WTC11 (cell line): ENCODE results near the gene TRIM9. TPM values are rescaled to one million over a fixed set of nuclear protein-coding genes. Genes with fewer than 3 reads are reported as not detected.

Experiments
- ATAC-seq: fragments of 200-7000 bp; cut with Tn5 transposase; 2 replicates; pipeline ENCODE4 v1.10.0; 2021; ENCODE audit warnings: mild to moderate bottlenecking, moderate library complexity
- CTCF ChIA-PET: fragments of 300-600 bp; sonication (Branson Sonifier 250); formaldehyde crosslinking; loops from one replicate; lab custom pipeline; 2021; ENCODE audit warnings: antibody characterized with exemption; lab: Charles Lee
- POLR2A ChIA-PET: fragments of 350-600 bp; sonication (Branson Sonifier 250); formaldehyde crosslinking; loops from one replicate; lab custom pipeline; 2021; ENCODE audit warnings: antibody characterized with exemption; lab: Charles Lee
- DNase-seq: peaks from one replicate; pipeline ENCODE4 v3.0.0; 2021; ENCODE audit warnings: low spot score
- H3K27ac Mint-ChIP-seq: 2 replicates; pipeline ENCODE4 v1.8.0; 2021; ENCODE audit warnings: mixed read lengths
- H3K27me3 Mint-ChIP-seq: 2 replicates; pipeline ENCODE4 v1.8.0; 2021; ENCODE audit warnings: low read depth, mild to moderate bottlenecking, moderate library complexity, mixed read lengths
- H3K36me3 Mint-ChIP-seq: 2 replicates; pipeline ENCODE4 v1.8.0; 2021; ENCODE audit warnings: mixed read lengths
- H3K4me1 Mint-ChIP-seq: 2 replicates; pipeline ENCODE4 v1.8.0; 2022; ENCODE audit warnings: mixed read lengths
- H3K4me3 Mint-ChIP-seq: 2 replicates; pipeline ENCODE4 v1.8.0; 2021; ENCODE audit warnings: mild to moderate bottlenecking, moderate library complexity, mixed read lengths
- H3K9me3 Mint-ChIP-seq: 2 replicates; pipeline ENCODE4 v1.8.0; 2021; ENCODE audit warnings: mixed read lengths
- AFF4 ChIP-seq: sonication (generic); formaldehyde crosslinking; IDR thresholded peaks from 2 replicates; pipeline ENCODE4 v1.8.1; 2023; ENCODE audit warnings: mild to moderate bottlenecking, missing genetic modification reagents, borderline replicate concordance
- CBFB ChIP-seq: sonication (generic); formaldehyde crosslinking; IDR thresholded peaks from 2 replicates; pipeline ENCODE4 v1.8.1; 2022; ENCODE audit warnings: mild to moderate bottlenecking, low read depth, missing genetic modification reagents
- CREM ChIP-seq: sonication (generic); formaldehyde crosslinking; IDR thresholded peaks from 2 replicates; pipeline ENCODE4 v1.8.1; 2022; ENCODE audit warnings: mild to moderate bottlenecking, missing genetic modification reagents, moderate library complexity
- E2F1 ChIP-seq: sonication (generic); formaldehyde crosslinking; IDR thresholded peaks from 2 replicates; pipeline ENCODE4 v1.8.0; 2022; ENCODE audit warnings: mild to moderate bottlenecking, missing genetic modification reagents
- E2F4 ChIP-seq: sonication (generic); formaldehyde crosslinking; IDR thresholded peaks from 2 replicates; pipeline ENCODE4 v1.8.1; 2022; ENCODE audit warnings: low read depth, mild to moderate bottlenecking, moderate library complexity, missing genetic modification reagents, borderline replicate concordance
- FOXJ3 ChIP-seq: sonication (generic); formaldehyde crosslinking; IDR thresholded peaks from 2 replicates; pipeline ENCODE4 v1.9.0; 2021; ENCODE audit warnings: missing genetic modification reagents, mild to moderate bottlenecking, borderline replicate concordance
- GABPB1 ChIP-seq: sonication (generic); formaldehyde crosslinking; IDR thresholded peaks from 2 replicates; pipeline ENCODE4 v1.8.1; 2023; ENCODE audit warnings: mild to moderate bottlenecking, missing genetic modification reagents
- JUN ChIP-seq: sonication (generic); formaldehyde crosslinking; IDR thresholded peaks from 2 replicates; pipeline ENCODE4 v1.8.0; 2023; ENCODE audit warnings: mild to moderate bottlenecking, missing genetic modification reagents
- MLX ChIP-seq: sonication (generic); formaldehyde crosslinking; IDR thresholded peaks from 2 replicates; pipeline ENCODE4 v1.8.1; 2023; ENCODE audit warnings: mild to moderate bottlenecking, missing genetic modification reagents, moderate library complexity
- NR2C2 ChIP-seq: sonication (generic); formaldehyde crosslinking; IDR thresholded peaks from 2 replicates; pipeline ENCODE4 v1.8.0; 2022; ENCODE audit warnings: mild to moderate bottlenecking, missing genetic modification reagents
- OVOL2 ChIP-seq: fragments of 250-450 bp; sonication (Bioruptor Pico); IDR thresholded peaks from 2 replicates; pipeline ENCODE4 v1.9.0; 2021; ENCODE audit warnings: mild to moderate bottlenecking, borderline replicate concordance
- PRRX2 ChIP-seq: fragments of 250-450 bp; sonication (Bioruptor Pico); IDR thresholded peaks from 2 replicates; pipeline ENCODE4 v1.8.0; 2021; ENCODE audit warnings: mild to moderate bottlenecking
- TCF7 ChIP-seq: sonication (generic); formaldehyde crosslinking; IDR thresholded peaks from 2 replicates; pipeline ENCODE4 v1.8.0; 2022; ENCODE audit warnings: mild to moderate bottlenecking, low read depth, missing genetic modification reagents, moderate library complexity
- USF2 ChIP-seq: sonication (generic); formaldehyde crosslinking; IDR thresholded peaks from 2 replicates; pipeline ENCODE4 v1.8.1; 2023; ENCODE audit warnings: mild to moderate bottlenecking, missing genetic modification reagents, moderate library complexity
- ZBTB21 ChIP-seq: sonication (generic); formaldehyde crosslinking; IDR thresholded peaks from 2 replicates; pipeline ENCODE4 v1.8.1; 2023; ENCODE audit warnings: mild to moderate bottlenecking, missing genetic modification reagents, borderline replicate concordance
- ZBTB43 ChIP-seq: sonication (generic); formaldehyde crosslinking; IDR thresholded peaks from 2 replicates; pipeline ENCODE4 v1.8.1; 2023; ENCODE audit warnings: mild to moderate bottlenecking, missing genetic modification reagents
- ZNF219 ChIP-seq: sonication (generic); formaldehyde crosslinking; IDR thresholded peaks from 2 replicates; pipeline ENCODE4 v1.8.0; 2023; ENCODE audit warnings: missing genetic modification reagents, mild to moderate bottlenecking, borderline replicate concordance
- ZNF281 ChIP-seq: sonication (generic); formaldehyde crosslinking; IDR thresholded peaks from 2 replicates; pipeline ENCODE4 v1.8.0; 2023; ENCODE audit warnings: mild to moderate bottlenecking, missing genetic modification reagents
- ZNF317 ChIP-seq: sonication (generic); formaldehyde crosslinking; IDR thresholded peaks from 2 replicates; pipeline ENCODE4 v1.8.1; 2023; ENCODE audit warnings: low read depth, mild to moderate bottlenecking, moderate library complexity, missing genetic modification reagents, borderline replicate concordance
- total RNA-seq: library from RNA; stranded (reverse); gene quantifications from 3 replicates; pipeline ENCODE4 v1.2.3, GENCODE V29; 2021

Gene TRIM9
- total RNA-seq, 1 experiment from 2014 or later, result 4.0 TPM

- Mint-ChIP-seq H3K4me1 (peaks cover 6% of the 10 kb centered on the region), H3K4me3 (no peak overlapping the region), H3K9me3 (no peaks in the 10 kb centered on the region), H3K36me3 (no peaks in the 10 kb centered on the region), H3K27me3 (no peaks in the 10 kb centered on the region; the same call in 1 of the 2 replicates), H3K27ac (no peak overlapping the region)
- ATAC-seq (no peak), DNase-seq (no peak)
- POLR2A ChIA-PET, result no interaction called here
- TF ChIP-seq MLX (CRISPR knock-in tag) (no peak), GABPB1 (no peak), E2F1 (CRISPR knock-in tag) (no peak), USF2 (no peak), E2F4 (CRISPR knock-in tag) (no peak), ZBTB21 (CRISPR knock-in tag) (no peak), JUN (no peak), PRRX2 (CRISPR knock-in tag) (no peak), AFF4 (CRISPR knock-in tag) (no peak), ZNF317 (CRISPR knock-in tag) (no peak), OVOL2 (CRISPR knock-in tag) (no peak), ZBTB43 (no peak), FOXJ3 (no peak), ZNF281 (CRISPR knock-in tag) (no peak), NR2C2 (no peak), CREM (CRISPR knock-in tag) (no peak), CBFB (CRISPR knock-in tag) (no peak), ZNF219 (no peak), TCF7 (CRISPR knock-in tag) (no peak)
- CTCF ChIA-PET, result no interaction called here
These were observed 116.4 kb downstream of the TRIM9 start for GRCh38 chr14:50978529-50978871.
